ENCODE data around the gene AJAP1.

AJAP1 gene

DNA sequence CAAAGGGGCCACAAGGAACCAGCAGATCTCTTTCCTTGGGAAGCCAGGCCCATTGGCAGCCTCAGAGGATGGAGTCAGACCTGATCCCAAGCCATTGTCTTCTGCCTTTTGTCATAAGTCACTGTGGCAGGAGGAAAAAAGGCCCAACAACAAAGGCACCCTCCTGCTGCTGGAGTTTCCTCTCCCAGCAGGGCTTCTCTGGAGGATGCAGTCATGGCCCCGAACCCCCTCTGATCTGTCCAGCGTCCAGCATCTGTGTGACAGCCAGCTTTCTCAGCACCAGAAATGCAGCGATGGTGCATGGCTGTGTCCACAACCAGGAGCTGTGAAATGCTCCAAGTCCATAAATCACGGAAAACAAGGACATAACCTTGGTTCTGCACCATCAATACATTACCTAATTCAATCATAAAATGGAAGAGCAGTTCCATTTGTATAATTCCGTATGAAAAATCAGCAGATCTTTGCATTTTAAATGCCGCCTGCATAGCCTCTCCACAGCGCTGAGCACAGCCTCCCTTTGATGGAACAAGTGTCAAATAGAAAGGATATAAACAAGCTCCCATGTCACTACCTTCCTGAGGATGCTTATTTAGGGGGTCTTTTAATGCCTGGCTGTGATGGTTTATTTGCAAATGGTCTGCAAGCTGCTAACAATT, 30.6 kb downstream of the AJAP1 start:
- DNase-seq = no peak

DNA sequence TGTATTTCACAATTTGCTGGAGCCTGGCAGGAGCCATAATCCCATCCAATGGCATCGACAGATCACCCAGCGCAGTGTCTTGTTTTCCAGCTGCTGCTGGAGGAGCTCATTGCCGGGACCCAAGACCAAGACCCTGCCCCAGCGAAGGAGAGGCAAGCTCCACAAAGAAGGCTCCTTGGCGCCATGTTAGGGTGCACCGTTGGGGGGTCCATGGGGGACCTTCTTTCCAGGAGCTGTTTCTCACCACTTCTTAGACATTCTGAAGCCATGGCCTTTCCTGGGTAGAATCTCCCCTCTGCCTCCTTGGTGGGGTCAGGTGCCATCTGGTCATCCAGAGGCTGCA, 31.1 kb downstream of the AJAP1 start:
- DNase-seq = no peak

DNA sequence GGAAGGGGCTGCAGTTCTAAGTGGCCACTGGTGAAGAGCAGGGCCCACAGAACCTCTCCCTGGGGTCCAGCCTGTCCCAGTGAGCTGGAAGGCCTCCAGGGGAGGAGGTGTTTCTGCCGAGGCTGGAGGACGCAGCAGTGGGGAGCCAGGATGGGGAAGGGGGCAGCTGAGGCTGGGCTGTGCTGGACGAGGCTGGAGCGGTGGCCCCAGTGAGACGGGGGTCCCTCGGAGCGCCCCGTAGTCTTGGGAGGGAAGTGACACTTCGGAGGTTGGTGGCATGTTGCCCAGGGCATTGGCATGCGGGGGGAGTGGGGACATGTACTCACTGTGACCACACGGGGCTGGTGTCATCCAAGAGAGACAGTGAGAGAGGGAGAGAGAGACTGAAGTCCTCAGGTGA, 33.5 kb downstream of the AJAP1 start:
- DNase-seq = no peak

DNA sequence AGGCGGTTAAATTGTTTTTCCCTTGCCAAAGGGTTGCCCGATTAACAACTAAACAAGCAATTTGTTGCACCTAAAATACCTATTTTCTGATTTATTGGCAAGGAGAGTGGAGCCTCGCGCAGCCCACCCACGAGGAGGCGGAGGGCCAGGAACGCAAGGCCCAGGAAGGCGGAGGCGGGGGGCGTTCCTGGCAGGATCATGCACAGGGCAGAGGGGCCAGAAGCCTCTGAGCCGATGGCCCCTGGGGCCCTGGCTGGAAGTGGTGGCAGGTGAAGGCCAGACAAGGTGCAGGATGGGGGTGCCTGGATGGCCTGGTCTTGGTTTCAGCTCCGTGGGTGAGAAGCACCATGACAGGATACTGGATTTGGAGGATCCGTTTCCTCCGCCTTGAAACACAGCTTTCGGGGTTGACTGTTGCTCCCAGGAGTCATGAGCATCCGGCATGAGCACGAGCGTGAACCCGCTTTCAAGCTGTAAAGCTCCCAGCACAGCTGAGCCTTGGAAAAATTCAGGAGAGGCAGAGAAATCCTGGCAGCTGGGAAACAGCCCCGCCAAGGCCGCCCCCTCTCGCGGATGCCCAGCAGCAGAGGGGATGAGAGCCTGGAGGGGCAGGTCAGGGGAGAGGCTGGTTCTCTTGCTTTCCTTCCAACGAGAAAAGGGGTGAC, 35.0 kb downstream of the AJAP1 start:
- DNase-seq = no peak

DNA sequence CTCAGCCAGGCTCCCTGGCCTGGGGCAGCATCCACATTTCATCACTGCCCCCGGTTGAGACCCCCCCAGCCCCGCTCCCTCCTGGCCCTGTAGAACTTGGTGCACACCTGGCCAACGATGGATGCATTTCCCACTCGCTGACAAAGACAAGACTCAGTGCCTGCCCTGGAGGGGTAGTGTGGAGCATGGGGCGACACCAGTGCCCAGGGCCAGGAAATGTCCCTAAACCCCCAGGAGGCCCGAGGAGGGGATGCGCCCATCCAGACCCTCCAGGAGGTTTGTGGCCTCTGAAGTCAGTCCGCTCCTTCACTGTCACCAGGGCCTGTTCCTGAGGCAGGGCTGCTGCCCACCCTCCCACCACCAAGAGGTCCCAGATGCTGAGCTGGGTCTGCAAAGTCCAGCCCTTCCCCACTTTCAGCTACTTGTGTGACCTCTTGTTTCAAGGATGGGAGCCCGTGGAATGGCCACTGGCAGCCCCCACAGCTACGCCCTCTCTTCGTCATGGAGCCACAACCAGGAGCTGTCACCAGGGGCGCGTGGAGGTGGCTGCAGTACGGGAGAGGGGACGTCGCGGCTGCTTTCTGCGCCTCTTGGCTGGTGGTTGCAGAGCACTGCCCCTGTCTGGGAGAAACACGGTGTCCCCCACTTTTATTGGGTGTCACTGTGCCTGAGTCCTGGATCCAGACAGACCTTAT, 35.7 kb downstream of the AJAP1 start:
- DNase-seq = no peak

DNA sequence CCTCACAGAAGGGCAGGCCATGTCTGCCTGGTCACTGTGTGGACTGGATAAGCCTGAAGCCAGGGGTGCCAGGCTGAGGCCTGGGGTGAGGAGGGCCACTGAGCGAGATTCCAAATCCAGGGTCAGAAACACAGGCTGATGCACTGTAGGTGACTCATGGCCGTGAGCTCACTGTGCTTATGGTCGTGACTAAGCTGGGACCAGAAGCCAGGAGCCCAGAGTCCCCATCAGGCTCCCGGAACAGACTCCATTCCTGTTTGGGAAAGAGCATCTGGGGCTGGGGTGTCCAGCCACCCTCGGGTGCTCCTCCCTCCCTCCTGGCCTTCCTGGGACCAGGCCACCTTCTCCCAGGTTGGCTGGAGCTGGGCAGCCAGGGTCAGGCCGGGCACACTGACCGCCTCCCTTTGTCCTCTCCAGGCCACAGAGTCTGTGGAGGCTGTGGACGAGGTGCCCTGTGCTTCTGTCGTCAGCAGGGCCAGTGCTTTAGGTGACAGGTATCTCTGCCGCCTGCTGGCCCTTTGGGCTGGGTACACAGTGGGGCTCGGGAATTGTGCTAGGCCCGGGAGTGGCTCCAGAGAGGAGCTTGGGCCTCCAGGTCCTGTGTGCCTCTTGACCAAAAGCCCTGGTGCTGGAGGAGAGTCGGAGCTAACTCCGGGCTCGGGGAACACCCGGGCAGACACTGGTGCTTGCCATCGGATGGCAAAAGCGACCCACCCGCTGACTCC, 36.7 kb downstream of the AJAP1 start:
- DNase-seq = no peak

DNA sequence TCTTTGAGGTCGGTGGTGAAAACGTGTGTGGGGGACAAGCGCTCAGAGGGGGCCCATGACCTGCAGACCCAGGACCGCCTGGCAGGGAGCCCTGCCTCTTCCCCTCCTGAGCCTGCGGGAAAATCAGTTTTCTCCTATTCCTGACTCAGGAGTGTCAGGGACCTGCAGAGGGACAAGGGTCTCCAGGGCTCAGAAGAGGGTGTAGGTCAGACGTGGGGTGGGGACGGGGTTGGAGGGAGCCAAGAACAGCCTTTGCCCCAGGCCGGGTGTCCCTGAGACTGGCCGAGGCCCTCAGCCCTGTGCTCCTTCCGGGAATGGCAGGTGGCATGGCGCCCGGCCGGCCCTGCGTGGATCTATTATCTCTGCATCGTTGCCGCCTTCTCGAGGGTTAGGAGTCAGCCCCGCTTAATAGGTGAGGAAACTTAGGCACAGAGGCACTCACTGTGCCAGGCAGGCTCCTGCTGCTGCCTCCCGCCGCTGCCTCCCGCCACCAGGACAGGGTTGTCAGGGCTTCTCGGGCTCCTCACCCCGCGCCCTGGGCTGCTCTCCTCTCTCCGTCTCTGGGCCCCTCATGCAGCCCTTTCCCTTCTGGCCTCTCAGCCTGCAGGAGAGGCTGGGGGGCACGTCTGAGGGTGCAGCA, 37.5 kb downstream of the AJAP1 start:
- no peak for DNase-seq

DNA sequence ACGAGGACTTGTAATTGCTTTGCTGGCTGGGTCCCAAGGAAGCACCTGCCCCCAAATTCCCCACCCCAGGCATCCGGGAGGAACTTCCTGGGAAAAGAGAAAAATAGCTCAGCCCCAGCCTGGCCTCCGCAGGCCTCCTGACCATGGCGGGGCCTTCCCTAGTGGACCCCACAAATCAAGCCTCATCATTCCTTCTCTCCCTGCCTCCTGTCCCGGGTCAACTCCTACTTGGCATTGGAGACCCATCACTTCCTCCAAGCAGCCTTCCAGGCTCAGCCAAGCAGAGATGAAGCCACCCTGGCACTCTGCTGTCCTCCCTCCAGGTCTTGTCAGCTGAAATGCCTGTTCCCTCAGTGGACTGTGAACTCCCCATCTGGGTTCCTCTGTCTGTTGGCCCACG, 38.0 kb downstream of the AJAP1 start:
- DNase-seq = no peak

DNA sequence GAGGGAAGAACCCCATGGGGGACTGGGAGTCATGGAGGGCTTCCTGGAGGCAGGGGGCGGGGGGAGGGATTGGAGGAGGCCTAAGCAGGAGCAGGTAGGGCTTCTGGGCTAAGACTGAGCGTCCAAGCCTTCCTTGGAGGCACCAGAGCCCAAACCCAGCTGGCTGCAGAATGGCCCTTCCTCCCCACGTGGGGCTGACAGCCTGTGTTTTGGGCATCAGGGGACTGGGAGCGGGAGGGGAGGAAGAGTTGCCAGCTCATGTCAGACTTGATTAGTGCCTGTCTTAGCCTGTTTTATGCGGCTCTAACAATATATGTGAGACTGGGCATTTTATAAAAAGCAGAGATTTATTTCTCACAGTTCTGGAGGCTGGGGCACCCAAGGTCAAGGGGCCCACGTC, 38.9 kb downstream of the AJAP1 start:
- no peak for DNase-seq

DNA sequence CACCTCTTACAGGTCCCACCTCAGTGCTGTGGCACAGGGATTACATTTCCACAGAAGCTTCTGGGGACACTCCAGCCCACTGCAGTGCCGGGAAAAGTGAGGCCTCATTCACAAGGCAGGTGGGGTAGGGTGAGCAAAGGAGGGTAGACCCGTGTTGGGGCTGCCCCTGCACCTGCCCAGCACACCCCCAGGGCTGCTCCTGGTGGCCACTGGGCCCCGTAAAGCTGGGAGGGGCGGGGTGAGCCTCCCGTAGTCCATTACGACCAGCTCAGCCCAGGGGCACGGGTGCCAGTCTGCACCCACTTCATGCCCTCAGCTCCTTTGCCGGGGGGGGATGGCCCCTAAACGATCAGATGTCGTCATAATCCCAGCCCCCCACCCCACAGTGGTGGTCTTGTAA, 39.5 kb downstream of the AJAP1 start:
- no peak for DNase-seq

DNA sequence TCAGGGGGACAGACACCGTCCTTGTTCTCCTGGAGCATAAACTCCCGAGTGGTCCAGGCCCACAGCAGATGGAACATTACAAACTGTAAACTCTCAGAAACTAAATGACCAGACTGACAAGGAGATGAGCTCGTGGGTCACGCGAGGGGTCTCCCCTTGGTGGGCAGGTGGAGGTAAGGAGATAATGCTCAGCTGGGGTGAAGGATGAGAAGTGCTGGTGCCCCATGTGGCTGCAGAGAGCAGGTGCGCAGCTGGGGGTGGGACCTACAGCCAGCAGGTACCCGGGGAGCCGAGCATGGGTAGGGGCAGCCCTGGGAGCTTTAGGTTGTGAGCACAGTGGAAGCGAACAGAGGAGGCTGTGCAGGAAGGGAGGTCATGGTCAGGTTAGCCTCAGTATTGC, 40.1 kb downstream of the AJAP1 start:
- DNase-seq = no peak

DNA sequence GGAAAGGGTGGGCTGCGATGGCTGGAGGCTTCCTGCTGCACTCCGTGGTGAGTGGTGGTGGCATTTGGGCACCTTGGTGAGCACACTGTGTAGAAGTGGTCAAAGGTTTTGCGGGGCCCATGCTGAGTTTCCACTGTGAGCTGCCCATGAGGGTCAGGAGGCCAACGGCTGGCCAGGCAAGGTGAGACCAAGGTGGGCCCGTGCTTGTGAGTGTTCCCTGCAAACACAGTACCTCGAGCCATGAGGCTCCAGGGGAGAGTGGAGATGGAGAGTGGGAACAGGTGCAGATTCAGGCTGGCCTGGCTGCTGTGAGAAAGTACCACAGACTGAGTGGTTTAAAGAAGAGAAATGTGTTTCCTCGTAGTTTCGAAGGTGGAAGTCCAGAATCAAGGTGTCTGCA, 40.8 kb downstream of the AJAP1 start:
- DNase-seq = no peak

DNA sequence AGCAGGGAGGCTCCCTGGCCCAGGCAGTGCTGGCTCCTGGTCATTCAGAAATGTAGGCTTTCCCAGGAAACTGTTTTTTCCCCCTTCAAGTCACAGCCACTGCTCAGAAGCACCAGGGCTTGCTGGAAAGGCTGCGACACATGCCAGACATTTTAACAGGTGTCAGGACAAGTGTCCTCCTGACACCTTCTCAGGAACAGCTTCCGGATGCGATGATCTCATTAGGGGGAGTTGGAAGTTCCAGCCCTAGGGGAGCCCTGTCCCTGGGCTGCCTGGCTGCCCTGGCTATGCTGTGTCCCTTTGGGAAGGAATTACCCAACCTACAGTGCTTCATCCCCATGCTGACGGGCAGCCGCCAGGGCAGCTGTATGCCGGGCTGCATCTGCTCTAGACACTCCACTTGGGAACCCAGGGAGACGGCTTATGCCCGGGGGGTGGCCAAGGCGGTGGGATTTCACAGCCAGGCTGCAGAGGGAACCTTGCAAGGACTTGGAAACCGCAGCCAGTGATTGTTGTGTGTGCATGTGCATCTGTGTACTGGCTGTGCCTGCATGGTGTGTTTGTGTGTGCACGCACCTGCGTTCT, 41.8 kb downstream of the AJAP1 start:
- no peak for DNase-seq

DNA sequence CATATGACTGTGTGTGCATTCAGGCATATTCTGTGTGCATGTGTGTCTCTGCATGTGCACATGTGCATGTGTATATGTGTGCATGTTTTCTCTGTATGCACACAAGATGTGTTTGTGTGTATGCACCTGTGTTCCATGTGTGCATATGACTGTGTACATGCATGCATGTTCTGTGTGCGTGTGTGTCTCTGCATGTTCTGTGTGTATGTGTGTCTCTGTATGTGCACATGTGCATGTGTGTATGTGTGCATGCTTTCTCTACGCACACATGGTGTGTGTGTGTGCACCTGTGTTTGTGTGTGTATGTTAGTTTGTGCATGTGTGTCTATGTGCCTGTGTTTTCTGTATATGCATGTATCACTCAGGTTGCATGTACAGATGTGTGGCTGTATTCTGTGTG, 42.3 kb downstream of the AJAP1 start:
- DNase-seq = no peak

DNA sequence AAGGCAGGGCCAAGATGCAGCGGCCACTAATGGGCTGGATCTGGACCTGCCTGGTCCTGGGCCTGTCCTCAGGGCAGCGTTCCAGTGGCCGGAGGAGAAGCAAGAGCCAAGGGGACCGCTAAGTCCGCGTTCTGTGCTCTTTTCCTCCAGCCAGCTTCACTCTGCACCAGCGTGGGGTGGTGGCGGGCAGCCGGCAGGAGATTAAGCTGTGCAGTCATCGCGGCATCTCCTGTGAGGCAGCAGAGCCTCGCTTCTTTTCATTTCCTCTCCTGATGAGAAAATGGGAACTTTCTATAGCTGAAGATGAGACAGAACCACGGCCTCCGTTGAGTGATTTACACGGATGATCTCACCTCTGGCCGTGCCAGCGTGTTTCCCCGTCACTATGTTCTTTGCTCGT, 43.4 kb downstream of the AJAP1 start:
- DNase-seq = no peak

DNA sequence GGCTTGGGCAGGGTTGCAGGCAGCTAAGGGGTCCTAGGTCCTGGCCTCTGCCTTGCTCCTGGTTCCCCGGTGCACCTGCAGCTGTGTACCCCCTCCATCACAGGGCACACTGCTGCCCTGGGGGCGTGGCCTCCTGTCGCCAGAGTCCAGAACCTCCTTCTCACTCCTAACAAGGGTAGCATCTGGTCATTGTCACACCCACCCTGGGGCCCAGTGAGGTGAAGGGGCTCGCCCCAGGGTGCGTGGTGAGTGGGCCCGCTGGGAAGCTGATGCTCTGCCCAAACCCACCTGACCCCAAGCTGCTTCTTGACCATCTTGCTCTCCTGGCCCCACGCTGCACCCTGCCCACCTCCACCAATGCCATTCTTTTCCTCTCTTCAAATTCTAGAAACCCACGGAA, 44.5 kb downstream of the AJAP1 start:
- DNase-seq = no peak

DNA sequence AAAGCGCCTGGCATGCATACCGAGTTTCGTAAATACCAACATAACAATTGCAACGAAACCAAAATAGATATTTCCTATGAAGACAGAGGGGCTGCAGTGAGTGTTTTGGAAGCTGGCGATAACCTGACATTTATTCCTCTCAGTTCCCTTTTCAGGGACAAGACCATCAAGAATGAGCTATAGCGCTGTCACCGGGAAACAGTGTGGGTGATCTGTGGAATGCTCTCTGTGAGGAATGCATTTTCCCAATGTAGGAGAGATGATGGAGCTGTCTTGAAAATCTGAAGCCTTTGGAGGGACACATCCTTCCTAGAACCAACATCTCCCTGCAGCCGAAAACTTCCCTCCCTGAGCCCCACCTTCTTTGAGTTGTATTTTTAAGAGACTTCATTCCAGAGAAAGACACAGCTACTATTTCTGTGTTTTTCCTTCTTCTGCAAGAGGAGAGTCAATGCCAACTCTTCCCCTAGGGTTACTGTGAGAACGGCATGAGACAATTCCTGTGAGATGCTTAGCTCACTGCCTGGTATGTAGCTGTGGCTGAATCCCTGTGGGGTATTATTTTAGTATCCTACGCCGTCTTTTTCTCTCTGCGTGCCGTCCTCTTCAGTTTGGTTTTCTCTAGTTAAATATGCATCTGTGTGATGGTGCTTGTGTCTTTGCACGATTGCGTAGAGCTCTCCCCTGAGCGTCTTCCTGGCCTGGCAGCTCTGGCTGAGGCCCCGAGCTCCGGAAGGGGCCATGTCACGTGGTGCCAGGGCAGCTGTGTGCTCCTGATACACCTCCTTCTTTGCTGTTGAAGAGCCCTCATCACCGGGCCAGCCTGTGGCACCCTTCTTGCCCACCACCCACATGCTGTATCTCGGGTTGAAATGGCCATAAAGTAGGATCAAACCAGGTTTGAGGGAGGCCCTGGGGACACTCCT, 45.2 kb downstream of the AJAP1 start:
- no peak for DNase-seq

DNA sequence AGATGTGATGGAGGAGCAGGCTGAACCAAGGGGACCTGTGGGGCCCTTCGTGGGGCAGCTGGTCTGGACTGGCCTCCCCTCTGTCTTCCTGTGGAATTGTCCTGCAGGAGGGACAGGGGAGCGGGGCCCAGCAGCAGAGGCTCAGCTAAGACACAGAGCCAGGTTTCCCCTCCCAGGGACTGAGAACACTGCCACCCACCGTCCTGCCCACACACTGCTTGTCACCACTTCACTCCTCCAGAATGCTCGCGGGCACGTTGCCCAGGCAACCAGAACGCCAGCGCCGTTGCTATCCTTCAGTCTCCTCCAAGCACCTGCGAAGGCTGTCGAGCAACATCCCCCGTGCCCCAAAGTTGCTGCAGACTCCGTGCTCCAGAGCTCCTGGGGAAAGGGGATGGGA, 46.4 kb downstream of the AJAP1 start:
- DNase-seq = no peak

DNA sequence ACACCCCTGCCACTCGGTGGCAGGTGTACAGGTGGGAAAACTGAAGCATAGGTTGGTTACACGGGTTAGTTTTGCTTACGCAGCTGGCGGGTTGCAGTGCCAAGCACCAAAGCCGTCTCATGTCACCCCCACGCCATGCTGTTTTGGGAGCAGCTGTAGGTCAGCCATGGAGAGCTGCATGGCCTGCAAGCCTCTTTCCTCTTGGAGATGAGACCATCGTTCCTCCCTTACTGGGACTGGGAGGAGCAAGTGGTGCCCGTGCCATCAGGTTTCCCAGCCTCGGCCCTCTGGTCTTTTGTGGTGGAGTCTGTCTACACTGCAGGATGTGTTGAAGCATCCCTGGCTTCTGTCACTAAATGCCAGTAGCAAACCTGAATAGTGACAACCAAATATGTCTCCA, 46.9 kb downstream of the AJAP1 start:
- DNase-seq = no peak

DNA sequence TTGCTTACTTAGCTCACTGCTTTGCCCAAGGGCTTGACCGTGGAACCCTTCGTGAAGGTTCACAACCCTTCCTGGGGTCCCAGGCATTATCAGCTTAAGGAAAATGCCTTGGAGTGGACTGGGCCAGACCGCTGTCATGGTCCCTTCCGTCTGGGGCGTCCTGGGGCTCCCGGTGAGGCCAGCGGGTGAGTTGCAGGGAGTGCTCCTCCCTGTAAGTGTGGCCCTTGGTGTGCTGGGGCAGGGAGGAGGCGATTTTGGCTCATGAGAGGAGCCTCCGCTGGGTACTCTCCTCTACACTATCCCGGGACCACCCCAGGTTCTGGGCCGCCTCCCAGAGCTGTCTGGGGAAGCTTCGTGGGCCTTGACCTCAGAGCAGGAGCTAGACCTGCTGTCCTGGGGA, 48.1 kb downstream of the AJAP1 start:
- no peak for DNase-seq

DNA sequence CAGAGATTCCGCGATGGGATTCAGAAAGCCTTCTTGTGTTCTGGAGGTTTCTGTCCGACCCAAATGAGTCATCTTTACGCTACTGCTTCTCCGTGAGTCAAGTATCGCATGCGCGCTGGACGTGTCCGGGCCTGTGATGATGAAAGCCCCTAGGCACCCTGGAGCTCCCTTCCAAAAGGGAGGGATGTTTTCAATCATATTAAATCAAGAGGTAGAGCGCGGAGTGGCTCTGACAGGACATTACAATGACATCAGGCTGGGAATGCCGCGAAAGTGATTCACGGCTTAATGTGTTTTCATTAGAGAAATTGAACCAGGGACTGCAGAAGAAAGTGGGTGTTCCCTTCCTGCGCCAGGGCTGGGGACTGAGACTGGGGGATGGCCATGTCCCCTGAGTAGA, 48.5 kb downstream of the AJAP1 start:
- DNase-seq = no peak

DNA sequence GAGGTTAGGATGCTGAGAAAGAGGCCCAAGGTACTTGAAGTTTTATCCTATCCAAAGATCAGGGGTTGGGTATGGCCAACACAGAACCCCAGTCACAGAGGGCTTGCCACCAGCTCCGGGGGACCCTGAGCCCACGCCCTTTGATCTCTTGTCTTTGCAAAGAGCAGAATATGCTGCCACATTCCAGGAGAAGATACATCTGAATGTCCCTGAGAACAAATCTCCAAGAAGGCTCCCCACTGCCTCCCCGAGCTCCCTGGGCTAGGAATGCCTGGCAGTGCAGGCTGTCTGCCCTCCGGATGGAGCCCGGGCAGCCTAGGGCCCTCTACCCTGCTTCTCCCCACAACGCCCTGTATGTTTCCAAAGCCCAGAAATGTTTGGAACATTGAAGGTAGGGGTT, 49.2 kb downstream of the AJAP1 start:
- DNase-seq = no peak

All from activated T-cell treated with anti-CD3 and anti-CD28 coated beads for 4 hours (primary cell).